HepG2 (cell line): ENCODE data around the gene CENPVL2. TPM values are rescaled to one million over a fixed set of nuclear protein-coding genes. Genes with fewer than 3 reads are reported as not detected.
A peak's percentile ranks its signal among the peaks of the same experiment; 100 is the strongest.

ENCODE experiments used
- ATAC-seq: fragments of 200-7000 bp; cut with Tn5 transposase; 3 replicates; pipeline ENCODE4 v1.9.1; 2020; ENCODE audit warnings: mild to moderate bottlenecking, moderate library complexity
- BruUV-seq: library from RNA; stranded (reverse); fragments of 400-500 nt; replicated peaks from 2 replicates; lab custom pipeline; 2021; lab: Mats Ljungman, UMichigan
- CTCF ChIA-PET: fragments of 300-600 bp; formaldehyde crosslinking; extraction: SDS; loops from one replicate; lab custom pipeline; 2021; ENCODE audit warnings: low total read pairs, inconsistent platforms, low intra/inter-chr PET ratio; lab: Yijun Ruan, JAX
- POLR2A ChIA-PET: fragments of 350-600 bp; sonication (Branson Sonifier 250); formaldehyde crosslinking; loops from one replicate; lab custom pipeline; 2020; ENCODE audit warnings: antibody characterized with exemption, inconsistent platforms; lab: Yijun Ruan, JAX
- DNase-seq: peaks from one replicate; pipeline ENCODE4 v3.0.0-alpha.2; 2015; ENCODE audit warnings: low spot score
- FAIRE-seq: peaks from 3 replicates; lab custom pipeline; 2011; peaks lifted over from hg19 to GRCh38; lab: Jason Lieb, UNC
- H2AFZ ChIP-seq: one replicate; pipeline ENCODE4 v1.6.1; 2011; ENCODE audit warnings: low read length, inconsistent platforms
- H3K27ac ChIP-seq: fragments of 300-600 bp; 3 replicates; pipeline ENCODE4 v1.8.0; 2011; ENCODE audit warnings: mixed run types, mild to moderate bottlenecking, mixed read lengths, low read length, inconsistent platforms; ENCODE audit not compliant: insufficient read depth; ENCODE audit errors: extremely low read length
- H3K27me3 ChIP-seq, 2 experiments: fragments of 200-600 bp in 1 of 2; 2 replicates in 1 of 2; 3 replicates in 1 of 2; pipeline versions ENCODE4 v1.6.0 to v1.8.0; 2011; ENCODE audit warnings: low read length in 2 of 2, mild to moderate bottlenecking in 2 of 2, moderate library complexity in 2 of 2, inconsistent platforms in 1 of 2; ENCODE audit not compliant: insufficient read depth in 2 of 2, control insufficient read depth in 1 of 2
- H3K36me3 ChIP-seq, 2 experiments: fragments of 200-600 bp in 1 of 2; replicated peaks in 1 of 2; 2 replicates in 1 of 2; 3 replicates in 1 of 2; pipeline versions ENCODE4 v1.5.1 to v1.8.0; 2011; ENCODE audit warnings: low read length in 2 of 2, inconsistent platforms in 1 of 2; ENCODE audit not compliant: insufficient read depth in 2 of 2, control insufficient read depth in 1 of 2
- H3K4me1 ChIP-seq: 2 replicates; pipeline ENCODE4 v1.5.1; 2012; ENCODE audit warnings: low read length, inconsistent platforms; ENCODE audit not compliant: insufficient read depth
- H3K4me2 ChIP-seq: 2 replicates; pipeline ENCODE4 v1.6.0; 2011; ENCODE audit warnings: low read depth, low read length, inconsistent platforms
- H3K4me3 ChIP-seq, 3 experiments: fragments of 200-600 bp in 1 of 3; sonication (generic), shearing (Covaris generic) in 1 of 3; replicated peaks in 1 of 3; 2 replicates each; pipeline ENCODE4 v1.5.1; 2011 to 2016; ENCODE audit warnings: low read length in 3 of 3, inconsistent platforms in 2 of 3, low read depth in 2 of 3, mild to moderate bottlenecking in 2 of 3, control low read depth in 1 of 3, mixed read lengths in 1 of 3; ENCODE audit not compliant: insufficient read depth in 1 of 3
- H3K79me2 ChIP-seq: one replicate; pipeline ENCODE4 v1.6.1; 2011; ENCODE audit warnings: low read length, inconsistent platforms; ENCODE audit not compliant: insufficient read depth
- H3K9ac ChIP-seq: 2 replicates; pipeline ENCODE4 v1.6.0; 2011; ENCODE audit warnings: mild to moderate bottlenecking, low read depth, low read length, inconsistent platforms; ENCODE audit not compliant: insufficient read depth
- H3K9me3 ChIP-seq: 2 replicates; pipeline ENCODE4 v1.5.1; 2012; ENCODE audit warnings: mild to moderate bottlenecking, low read length
- H4K20me1 ChIP-seq: 2 replicates; pipeline ENCODE4 v1.6.0; 2011; ENCODE audit warnings: inconsistent platforms, mild to moderate bottlenecking, low read length, moderate library complexity; ENCODE audit not compliant: insufficient read depth
- ATF7 ChIP-seq, 2 experiments: fragments of 450-650 bp in 1 of 2; sonication (generic) in 1 of 2; formaldehyde crosslinking in 1 of 2; IDR thresholded peaks; 2 replicates each; pipeline versions ENCODE4 v1.4.0 to v1.6.1; 2016 to 2020; ENCODE audit warnings: antibody characterized with exemption in 1 of 2, mild to moderate bottlenecking in 1 of 2, missing genetic modification reagents in 1 of 2
- CREB1 ChIP-seq, 2 experiments: fragments of 450-650 bp in 1 of 2; IDR thresholded peaks; 2 replicates each; pipeline ENCODE4 v1.6.1; 2016 to 2017; ENCODE audit warnings: control low read depth in 1 of 2, mild to moderate bottlenecking in 1 of 2, missing compliant biosample characterization in 1 of 2, missing genetic modification characterization in 1 of 2
- MLXIP ChIP-seq: sonication (generic); formaldehyde crosslinking; IDR thresholded peaks from 2 replicates; pipeline ENCODE4 v1.9.0; 2021; ENCODE audit warnings: missing genetic modification reagents, borderline replicate concordance
- NR2F6 ChIP-seq, 2 experiments: IDR thresholded peaks; 2 replicates each; pipeline ENCODE4 v1.6.1; 2016; ENCODE audit warnings: antibody characterized with exemption in 1 of 2, mild to moderate bottlenecking in 1 of 2
- ZNF747 ChIP-seq: sonication (generic); formaldehyde crosslinking; IDR thresholded peaks from 2 replicates; pipeline ENCODE4 v1.8.1; 2023; ENCODE audit warnings: missing genetic modification reagents, mild to moderate bottlenecking, borderline replicate concordance
- WGBS: methylation state at CpG from one replicate; pipeline ENCODE4 v1.1.6; 2017; ENCODE audit warnings: low lambda C conversion rate; 5-methylcytosine and 5-hydroxymethylcytosine counted together
- in situ Hi-C: cut with HindIII; loops from 2 replicates; pipeline ENCODE4 v1.10.0; 2017; ENCODE audit warnings: low pct_unique_long_range_greater_than_20kb; ENCODE audit not compliant: extremely low pct_ligation_motif_present
- intact Hi-C: fragments of 100-400 bp; cut with micrococcal nuclease; formaldehyde crosslinking; loops from one replicate; pipeline ENCODE4 v1.10.0; 2022; ENCODE audit not compliant: unreplicated experiment
- polyA plus RNA-seq, 8 experiments: library from polyadenylated mRNA; depleted of rRNA in 3 of 8; stranded (reverse) in 7 of 8; unstranded in 1 of 8; fragments of >200 nt; fragmentation: Illumina TruSeq in 4 of 8; extraction: Trizol in 4 of 8; gene quantifications; 2 replicates each; pipeline versions ENCODE4 v1.2.1 to v1.2.3, GENCODE V29; 2011 to 2016; ENCODE audit warnings: low read depth in 4 of 8, missing spikeins in 1 of 8, mixed read lengths in 1 of 8; ENCODE audit not compliant: insufficient read depth in 1 of 8
- total RNA-seq, 5 experiments: library from RNA; depleted of rRNA; stranded (reverse); fragments of >200 nt; fragmentation: Illumina TruSeq; extraction: Trizol; gene quantifications; 2 replicates each; pipeline ENCODE4 v1.2.3, GENCODE V29; 2016; ENCODE audit warnings: low read depth in 1 of 5
- TF ChIP-seq, protein P1 (sequence below): sonication (generic); formaldehyde crosslinking; IDR thresholded peaks from 2 replicates; pipeline ENCODE4 v1.5.1; 2020; ENCODE audit warnings: missing genetic modification reagents, mild to moderate bottlenecking, borderline replicate concordance
- TF ChIP-seq, protein P2 (sequence below): sonication (generic); formaldehyde crosslinking; IDR thresholded peaks from 2 replicates; pipeline ENCODE4 v1.5.1; 2020; ENCODE audit warnings: mild to moderate bottlenecking, moderate library complexity, missing genetic modification reagents

The CENPVL2 gene
- total and polyA plus RNA-seq, 2 of the 13 experiments (the other 11 are each of a cell fraction or from before 2014, with no cell fraction given), result not detected

- Histone ChIP-seq H3K27ac (no peak overlapping the region), H3K4me2 (no peak overlapping the region), H3K36me3 (no peaks in the 10 kb centered on the region), H2AFZ (no peak overlapping the region), H3K4me3 (no peak overlapping the region), H3K79me2 (no peaks in the 10 kb centered on the region), H3K27me3 (no peaks in the 10 kb centered on the region; a peak in 1 of 5 replicates), H3K9ac (no peak overlapping the region), H3K9me3 (no peaks in the 10 kb centered on the region), H4K20me1 (no peaks in the 10 kb centered on the region), H3K4me1 (no peaks in the 10 kb centered on the region)
- WGBS, result no CpG with 5 or more reads among the region's 8 CpGs
- ChIA-PET CTCF (no interaction called here), POLR2A (no interaction called here)
- in situ Hi-C loops (no loop called here), intact Hi-C loops (no loop called here)
- ATAC-seq, result no peak
- no TSS peak for BruUV-seq
- TF ChIP-seq MLXIP (no peak), ZNF747 (CRISPR knock-in tag) (no peak), CREB1 (IDR thresholded peaks at IDR 0.05) (0 out of 2 replicates have a peak, but pooled peaks have one; percentile 14), CREB1 (CRISPR knock-in tag; IDR thresholded peaks at IDR 0.05) (no peak), ATF7 (IDR thresholded peaks at IDR 0.05) (0 out of 2 replicates have a peak, but pooled peaks have one; percentile 15), ATF7 (CRISPR knock-in tag; IDR thresholded peaks at IDR 0.05) (no peak)
- DNase-seq, result no peak
- FAIRE-seq, result no peak
Measured at GRCh38 chrX:51697397-51697796, 14.8 kb upstream of the CENPVL2 start.

- no peak for DNase-seq
- Histone ChIP-seq H3K9ac (no peak overlapping the region), H3K27me3 (no peaks in the 10 kb centered on the region; a peak in 1 of 5 replicates), H2AFZ (no peak overlapping the region), H4K20me1 (no peaks in the 10 kb centered on the region), H3K4me1 (no peaks in the 10 kb centered on the region), H3K4me2 (no peak overlapping the region), H3K4me3 (no peak overlapping the region), H3K9me3 (no peaks in the 10 kb centered on the region), H3K79me2 (no peaks in the 10 kb centered on the region), H3K27ac (no peak overlapping the region), H3K36me3 (no peaks in the 10 kb centered on the region)
- CTCF ChIA-PET, result no interaction called here
- no peak for FAIRE-seq
- in situ Hi-C loops, result no loop called here
- POLR2A ChIA-PET, result no interaction called here
- WGBS, result 17% methylated on average over 1 of the region's 6 CpGs
- intact Hi-C loops, result no loop called here
- TF ChIP-seq, protein P1, sequence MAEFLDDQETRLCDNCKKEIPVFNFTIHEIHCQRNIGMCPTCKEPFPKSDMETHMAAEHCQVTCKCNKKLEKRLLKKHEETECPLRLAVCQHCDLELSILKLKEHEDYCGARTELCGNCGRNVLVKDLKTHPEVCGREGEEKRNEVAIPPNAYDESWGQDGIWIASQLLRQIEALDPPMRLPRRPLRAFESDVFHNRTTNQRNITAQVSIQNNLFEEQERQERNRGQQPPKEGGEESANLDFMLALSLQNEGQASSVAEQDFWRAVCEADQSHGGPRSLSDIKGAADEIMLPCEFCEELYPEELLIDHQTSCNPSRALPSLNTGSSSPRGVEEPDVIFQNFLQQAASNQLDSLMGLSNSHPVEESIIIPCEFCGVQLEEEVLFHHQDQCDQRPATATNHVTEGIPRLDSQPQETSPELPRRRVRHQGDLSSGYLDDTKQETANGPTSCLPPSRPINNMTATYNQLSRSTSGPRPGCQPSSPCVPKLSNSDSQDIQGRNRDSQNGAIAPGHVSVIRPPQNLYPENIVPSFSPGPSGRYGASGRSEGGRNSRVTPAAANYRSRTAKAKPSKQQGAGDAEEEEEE (CRISPR knock-in tag), result no peak
- TF ChIP-seq, protein P2, sequence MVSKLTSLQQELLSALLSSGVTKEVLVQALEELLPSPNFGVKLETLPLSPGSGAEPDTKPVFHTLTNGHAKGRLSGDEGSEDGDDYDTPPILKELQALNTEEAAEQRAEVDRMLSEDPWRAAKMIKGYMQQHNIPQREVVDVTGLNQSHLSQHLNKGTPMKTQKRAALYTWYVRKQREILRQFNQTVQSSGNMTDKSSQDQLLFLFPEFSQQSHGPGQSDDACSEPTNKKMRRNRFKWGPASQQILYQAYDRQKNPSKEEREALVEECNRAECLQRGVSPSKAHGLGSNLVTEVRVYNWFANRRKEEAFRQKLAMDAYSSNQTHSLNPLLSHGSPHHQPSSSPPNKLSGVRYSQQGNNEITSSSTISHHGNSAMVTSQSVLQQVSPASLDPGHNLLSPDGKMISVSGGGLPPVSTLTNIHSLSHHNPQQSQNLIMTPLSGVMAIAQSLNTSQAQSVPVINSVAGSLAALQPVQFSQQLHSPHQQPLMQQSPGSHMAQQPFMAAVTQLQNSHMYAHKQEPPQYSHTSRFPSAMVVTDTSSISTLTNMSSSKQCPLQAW, result no peak
- TF ChIP-seq NR2F6 (IDR thresholded peaks at IDR 0.05), result no peak
- no peak for TF ChIP-seq NR2F6 (CRISPR knock-in tag; IDR thresholded peaks at IDR 0.05)
- TF ChIP-seq, all 625 proteins: peak for 0
- BruUV-seq, result no TSS peak
- ATAC-seq, result no peak
Measured at GRCh38 chrX:51694254-51694653, 11.6 kb upstream of the CENPVL2 start.
